Measurements from ENCODE around the gene KRT2. TPM values are rescaled to one million over a fixed set of nuclear protein-coding genes. Genes with fewer than 3 reads are reported as not detected.

KRT2 gene
- total RNA-seq, 1 donor from 2014 or later = not detected

DNA sequence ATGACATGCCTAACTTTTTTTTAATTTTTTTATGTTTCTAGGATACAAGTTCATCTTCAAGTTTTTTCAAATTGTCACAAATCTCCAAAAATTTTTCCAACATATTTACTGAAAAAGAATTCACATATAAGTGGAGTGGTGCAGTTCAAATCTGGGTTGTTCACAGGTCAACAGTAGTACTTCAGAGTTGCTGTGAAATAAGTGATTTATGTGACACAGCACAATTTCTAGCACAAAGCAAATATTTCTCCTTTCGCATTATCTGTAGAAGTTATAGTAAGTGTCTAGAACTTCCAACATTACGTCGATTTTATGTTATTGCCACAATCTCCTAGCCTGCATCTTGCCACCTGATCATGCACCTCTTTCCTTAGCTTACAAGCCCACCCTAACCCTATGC is 9.7 kb upstream of the KRT2 start:
- no peak for DNase-seq (ENCODE audit: extremely low spot score, unreplicated experiment)
- Mint-ChIP-seq H3K27me3 (ENCODE audit: unreplicated experiment) (peaks cover 56% of the 10 kb centered on the region), H3K9me3 (ENCODE audit: unreplicated experiment) (no peaks in the 10 kb centered on the region), H3K36me3 (ENCODE audit: unreplicated experiment) (no peaks in the 10 kb centered on the region), H3K27ac (ENCODE audit: unreplicated experiment) (no peak overlapping the region), H3K4me3 (ENCODE audit: unreplicated experiment) (no peak overlapping the region), H3K4me1 (ENCODE audit: unreplicated experiment) (no peaks in the 10 kb centered on the region)
- TF ChIP-seq, protein P1, sequence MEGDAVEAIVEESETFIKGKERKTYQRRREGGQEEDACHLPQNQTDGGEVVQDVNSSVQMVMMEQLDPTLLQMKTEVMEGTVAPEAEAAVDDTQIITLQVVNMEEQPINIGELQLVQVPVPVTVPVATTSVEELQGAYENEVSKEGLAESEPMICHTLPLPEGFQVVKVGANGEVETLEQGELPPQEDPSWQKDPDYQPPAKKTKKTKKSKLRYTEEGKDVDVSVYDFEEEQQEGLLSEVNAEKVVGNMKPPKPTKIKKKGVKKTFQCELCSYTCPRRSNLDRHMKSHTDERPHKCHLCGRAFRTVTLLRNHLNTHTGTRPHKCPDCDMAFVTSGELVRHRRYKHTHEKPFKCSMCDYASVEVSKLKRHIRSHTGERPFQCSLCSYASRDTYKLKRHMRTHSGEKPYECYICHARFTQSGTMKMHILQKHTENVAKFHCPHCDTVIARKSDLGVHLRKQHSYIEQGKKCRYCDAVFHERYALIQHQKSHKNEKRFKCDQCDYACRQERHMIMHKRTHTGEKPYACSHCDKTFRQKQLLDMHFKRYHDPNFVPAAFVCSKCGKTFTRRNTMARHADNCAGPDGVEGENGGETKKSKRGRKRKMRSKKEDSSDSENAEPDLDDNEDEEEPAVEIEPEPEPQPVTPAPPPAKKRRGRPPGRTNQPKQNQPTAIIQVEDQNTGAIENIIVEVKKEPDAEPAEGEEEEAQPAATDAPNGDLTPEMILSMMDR (IDR thresholded peaks at IDR 0.05) = no peak

DNA sequence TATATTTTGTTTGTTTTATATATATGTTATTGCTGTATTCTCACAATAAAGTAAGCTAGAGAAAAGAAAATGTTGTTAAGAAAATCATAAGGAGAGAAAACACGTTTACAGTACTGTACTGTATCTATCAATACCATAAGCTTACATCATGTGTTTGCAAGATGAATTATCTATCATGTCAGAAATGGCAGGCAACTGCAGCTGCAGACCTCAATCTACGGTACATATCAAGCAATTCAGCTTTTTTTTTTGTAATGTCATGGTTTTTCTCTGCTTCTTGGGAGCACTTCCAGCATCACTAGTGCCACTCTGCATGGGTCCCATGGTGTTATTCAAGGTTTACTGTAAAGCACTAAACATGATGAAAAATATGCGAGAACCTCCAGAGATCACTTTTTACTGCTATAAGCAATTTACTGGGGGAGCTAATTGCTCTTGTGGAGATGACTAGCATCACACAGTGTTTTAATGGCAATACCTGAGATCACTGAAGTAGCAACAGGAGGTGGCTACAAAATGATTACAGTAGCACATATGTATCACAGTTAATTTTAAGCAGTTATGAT is 9.0 kb upstream of the KRT2 start:
- no peak for DNase-seq (ENCODE audit: extremely low spot score, unreplicated experiment)
- Mint-ChIP-seq H3K27ac (ENCODE audit: unreplicated experiment) (no peak overlapping the region), H3K36me3 (ENCODE audit: unreplicated experiment) (no peaks in the 10 kb centered on the region), H3K27me3 (ENCODE audit: unreplicated experiment) (peaks cover 60% of the 10 kb centered on the region), H3K4me1 (ENCODE audit: unreplicated experiment) (no peaks in the 10 kb centered on the region), H3K4me3 (ENCODE audit: unreplicated experiment) (no peak overlapping the region), H3K9me3 (ENCODE audit: unreplicated experiment) (no peaks in the 10 kb centered on the region)
- TF ChIP-seq, protein P1 (IDR thresholded peaks at IDR 0.05) = no peak

GRCh38 chr12:52659951-52660350 is 7.9 kb upstream of the KRT2 start:
- Mint-ChIP-seq H3K27me3 (ENCODE audit: unreplicated experiment) (peaks cover 67% of the 10 kb centered on the region), H3K4me3 (ENCODE audit: unreplicated experiment) (no peak overlapping the region), H3K27ac (ENCODE audit: unreplicated experiment) (no peak overlapping the region), H3K9me3 (ENCODE audit: unreplicated experiment) (no peaks in the 10 kb centered on the region), H3K4me1 (ENCODE audit: unreplicated experiment) (no peaks in the 10 kb centered on the region), H3K36me3 (ENCODE audit: unreplicated experiment) (no peaks in the 10 kb centered on the region)
- TF ChIP-seq, protein P1 (IDR thresholded peaks at IDR 0.05) = no peak
- no peak for DNase-seq (ENCODE audit: extremely low spot score, unreplicated experiment)

DNA sequence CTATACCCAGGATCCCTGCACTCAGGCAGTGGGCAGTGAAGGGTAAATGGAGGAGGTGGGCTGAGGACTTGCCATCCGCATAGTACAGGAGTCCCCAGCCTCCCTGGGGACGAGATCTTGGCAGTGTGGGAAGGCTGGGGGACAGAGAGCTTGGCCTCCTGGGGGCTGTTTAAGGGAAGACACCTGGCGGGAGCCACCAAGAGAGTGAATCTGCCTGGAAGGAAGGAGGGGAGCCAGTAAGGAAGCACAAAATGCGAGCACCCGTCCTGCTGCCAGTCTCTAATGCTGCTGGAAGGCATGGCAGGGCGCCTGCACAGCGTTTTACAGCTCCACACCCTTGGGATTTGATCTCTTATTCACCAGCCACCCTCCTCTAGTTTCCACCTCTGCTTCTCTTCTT is 7.4 kb upstream of the KRT2 start:
- Mint-ChIP-seq H3K36me3 (ENCODE audit: unreplicated experiment) (no peaks in the 10 kb centered on the region), H3K27ac (ENCODE audit: unreplicated experiment) (no peak overlapping the region), H3K4me3 (ENCODE audit: unreplicated experiment) (no peak overlapping the region), H3K27me3 (ENCODE audit: unreplicated experiment) (peaks cover 72% of the 10 kb centered on the region), H3K9me3 (ENCODE audit: unreplicated experiment) (no peaks in the 10 kb centered on the region), H3K4me1 (ENCODE audit: unreplicated experiment) (no peaks in the 10 kb centered on the region)
- TF ChIP-seq, protein P1 (IDR thresholded peaks at IDR 0.05) = no peak
- no peak for DNase-seq (ENCODE audit: extremely low spot score, unreplicated experiment)

DNA sequence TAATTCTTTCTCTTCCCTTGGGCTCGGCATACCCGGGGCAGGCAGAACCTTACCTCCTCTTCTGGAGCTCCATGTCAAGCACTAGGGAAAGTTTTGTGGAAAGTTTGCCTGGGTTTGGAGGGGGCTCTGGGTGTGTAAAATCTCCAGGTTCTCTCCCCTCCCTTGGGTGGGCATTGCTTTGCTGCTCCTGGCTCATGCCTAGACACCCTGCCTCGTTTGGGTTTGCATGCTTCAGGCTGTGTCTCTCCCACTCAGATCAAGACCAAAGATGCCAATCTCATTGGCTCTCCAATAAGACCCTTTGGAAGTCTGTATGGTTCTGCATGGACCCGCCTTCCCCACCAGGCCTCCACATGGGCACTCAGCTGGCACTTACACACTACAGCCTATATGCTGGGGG is 6.2 kb upstream of the KRT2 start:
- Mint-ChIP-seq H3K27me3 (ENCODE audit: unreplicated experiment) (peaks cover 71% of the 10 kb centered on the region), H3K9me3 (ENCODE audit: unreplicated experiment) (no peaks in the 10 kb centered on the region), H3K36me3 (ENCODE audit: unreplicated experiment) (no peaks in the 10 kb centered on the region), H3K4me3 (ENCODE audit: unreplicated experiment) (no peak overlapping the region), H3K27ac (ENCODE audit: unreplicated experiment) (no peak overlapping the region), H3K4me1 (ENCODE audit: unreplicated experiment) (no peaks in the 10 kb centered on the region)
- TF ChIP-seq, protein P1 (IDR thresholded peaks at IDR 0.05) = no peak
- DNase-seq (ENCODE audit: extremely low spot score, unreplicated experiment) = no peak
